GM11168 (cell line): Measurements from ENCODE around the gene RNF31.
"Not testable (repeated sequence)": the region's sequence is repeated elsewhere in the genome, so short reads cannot be mapped to it uniquely, and the experiment has no call there.

Experiments
- in situ Hi-C: fragments of 300-500 bp; cut with MboI; formaldehyde crosslinking; loops from one replicate; pipeline ENCODE4 v1.12.0; 2022; ENCODE audit warnings: low sequenced_read_pairs; ENCODE audit not compliant: unreplicated experiment

RNF31 gene

GRCh38 chr14:24195186-24196070 is 48.1 kb downstream of the RNF31 start, which contains the start of gene TM9SF1:
Gene TM9SF1 (minus strand): TSS chr14:24195441. CDS start chr14:24195019, 422 bp downstream.
- in situ Hi-C loops: no loop called here

DNA sequence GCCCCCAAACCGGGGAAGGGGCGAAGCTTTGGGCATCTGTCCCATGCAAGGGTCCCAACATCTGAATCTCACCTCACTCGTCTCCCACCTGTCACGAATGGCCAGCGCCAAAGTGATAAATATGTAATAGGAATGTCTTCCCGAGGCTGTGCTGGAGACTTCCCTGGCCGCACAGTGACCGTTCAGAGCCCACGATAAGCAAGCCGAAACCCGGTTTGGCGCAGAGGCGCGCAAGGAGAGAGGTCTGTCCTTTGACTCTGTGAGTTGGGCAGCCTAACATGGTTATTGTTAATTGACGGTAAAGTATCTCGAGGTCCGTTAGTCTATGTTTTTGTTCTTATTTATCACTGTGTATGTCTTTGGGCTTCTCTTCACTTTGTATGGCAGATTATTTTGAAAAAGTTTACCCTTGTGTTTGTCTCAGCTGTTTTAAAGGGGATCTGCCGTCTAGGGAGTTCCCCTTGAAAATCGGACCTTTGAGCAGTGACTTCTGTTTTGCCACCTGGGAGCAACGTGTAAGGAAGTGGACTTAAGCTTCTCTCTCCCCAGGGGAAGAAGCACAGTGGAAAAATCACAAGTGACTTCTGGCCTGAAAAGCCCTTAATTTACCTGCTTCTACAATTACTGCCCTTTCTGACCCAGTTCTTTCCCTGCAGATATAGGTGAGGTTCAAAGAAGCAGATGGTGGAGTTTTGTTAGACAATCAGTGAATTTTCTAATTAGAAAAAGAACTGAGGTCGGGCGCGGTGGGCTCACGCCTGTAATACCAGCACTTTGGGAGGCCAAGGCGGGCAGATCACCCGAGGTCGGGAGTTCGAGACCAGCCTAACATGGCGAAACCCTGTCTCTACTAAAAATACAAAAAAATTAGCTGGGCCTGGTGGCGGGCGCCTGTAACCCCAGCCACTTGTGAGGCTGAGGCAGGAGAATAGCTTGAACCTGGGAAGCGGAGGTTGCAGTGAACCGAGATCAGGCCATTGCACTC is 49.1 kb downstream of the RNF31 start:
- in situ Hi-C loops: no loop called here

DNA sequence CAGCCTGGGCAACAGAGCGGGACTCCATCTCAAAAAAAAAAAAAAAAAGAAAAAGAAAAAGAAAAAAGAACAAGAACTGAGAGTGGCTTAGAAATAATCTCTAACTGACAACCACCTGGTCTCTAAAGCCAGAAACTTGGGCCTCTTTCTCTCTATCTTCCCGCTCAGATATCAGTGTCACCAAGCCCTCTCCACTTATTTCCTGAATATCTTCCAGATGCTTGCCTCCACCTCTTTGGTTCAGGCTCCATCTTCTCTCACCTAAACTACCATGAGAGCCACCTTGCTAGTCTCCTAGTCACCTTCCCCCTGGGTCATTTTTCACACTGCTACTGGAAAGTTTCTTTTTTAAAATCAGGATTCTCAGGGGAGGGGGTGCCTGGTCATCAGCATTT is 49.8 kb downstream of the RNF31 start:
- in situ Hi-C loops: no loop called here

DNA sequence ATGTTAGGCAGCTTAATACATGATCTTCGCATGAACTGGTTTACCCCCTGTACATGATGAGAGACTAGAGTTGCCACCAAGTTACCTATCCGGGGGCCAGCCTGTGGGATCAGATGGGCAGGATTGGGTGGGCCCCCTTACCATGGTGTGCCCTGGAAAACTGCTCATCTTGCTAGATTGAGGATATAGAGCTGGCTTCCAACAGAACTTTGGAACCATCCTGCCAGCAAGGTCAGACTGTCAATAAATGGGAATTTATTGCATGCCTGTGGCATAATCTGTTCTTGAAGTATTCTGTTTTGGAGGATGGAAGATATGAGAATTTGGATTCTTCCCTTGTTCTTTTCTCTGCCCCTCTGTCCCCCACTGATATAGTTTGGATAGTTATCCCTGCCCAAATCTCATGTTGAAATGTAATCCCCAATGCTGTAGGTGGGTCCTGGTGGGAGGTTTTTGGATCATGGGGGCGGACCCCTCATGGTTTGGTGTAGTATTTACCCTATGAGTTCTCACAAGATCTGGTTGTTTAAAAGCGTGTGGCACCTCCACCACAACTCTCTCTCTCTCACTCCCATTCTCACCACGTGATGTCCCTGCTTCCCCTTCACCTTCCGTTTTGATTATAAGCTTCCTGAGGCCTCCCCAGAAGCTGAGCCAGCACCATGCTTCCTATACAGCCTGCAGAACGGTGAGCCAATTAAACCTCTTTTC is 51.7 kb downstream of the RNF31 start:
- in situ Hi-C loops: no loop called here

DNA sequence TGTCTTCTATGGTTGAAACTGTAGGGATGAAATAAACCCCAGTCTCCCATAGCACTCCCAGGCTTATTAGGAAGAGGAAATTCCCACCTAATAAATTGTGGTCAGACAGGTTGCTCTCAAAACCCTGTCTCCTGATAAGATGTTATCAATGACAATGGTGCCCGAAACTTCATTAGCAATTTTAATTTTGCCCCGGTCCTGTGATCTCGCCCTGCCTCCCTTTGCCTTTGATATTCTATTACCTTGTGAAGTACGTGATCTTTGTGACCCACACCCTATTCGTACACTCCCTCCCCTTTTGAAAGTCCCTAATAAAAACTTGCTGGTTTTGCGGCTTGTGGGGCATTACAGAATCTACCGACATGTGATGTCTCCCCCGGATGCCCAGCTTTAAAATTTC is 55.2 kb downstream of the RNF31 start:
- in situ Hi-C loops: not testable (repeated sequence)

DNA sequence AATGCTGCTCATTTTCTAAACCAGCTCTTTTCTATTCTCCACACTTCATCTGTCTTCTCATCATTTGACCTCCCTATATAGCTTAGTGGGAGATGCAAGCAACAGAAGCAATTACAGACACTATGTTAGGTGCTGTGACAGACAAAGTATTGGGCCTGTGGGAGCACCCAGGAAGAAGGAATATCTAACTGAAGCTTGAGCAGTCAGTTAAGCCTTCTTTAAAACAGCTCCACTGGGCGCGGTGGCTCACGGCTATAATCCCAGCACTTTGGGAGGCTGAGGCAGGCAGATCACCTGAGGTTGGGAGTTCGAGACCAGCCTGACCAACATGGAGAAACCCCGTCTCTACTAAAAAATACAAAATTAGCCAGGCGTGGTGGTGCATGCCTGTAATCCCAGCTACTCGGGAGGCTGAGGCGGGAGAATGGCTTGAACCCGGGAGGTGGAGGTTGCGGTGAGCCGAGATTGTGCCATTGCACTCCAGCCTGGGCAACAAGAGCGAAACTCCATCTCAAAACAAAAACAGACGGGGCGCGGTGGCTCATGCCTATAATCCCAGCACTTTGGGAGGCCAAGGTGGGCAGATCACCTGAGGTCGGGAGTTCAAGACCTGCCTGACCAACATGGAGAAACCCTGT is 56.1 kb downstream of the RNF31 start:
- in situ Hi-C loops: not testable (repeated sequence)

GRCh38 chr14:24204163-24205146 is 57.2 kb downstream of the RNF31 start:
- in situ Hi-C loops: no loop called here

- in situ Hi-C loops: no loop called here
Observed at GRCh38 chr14:24206260-24207103, 59.2 kb downstream of the RNF31 start.

DNA sequence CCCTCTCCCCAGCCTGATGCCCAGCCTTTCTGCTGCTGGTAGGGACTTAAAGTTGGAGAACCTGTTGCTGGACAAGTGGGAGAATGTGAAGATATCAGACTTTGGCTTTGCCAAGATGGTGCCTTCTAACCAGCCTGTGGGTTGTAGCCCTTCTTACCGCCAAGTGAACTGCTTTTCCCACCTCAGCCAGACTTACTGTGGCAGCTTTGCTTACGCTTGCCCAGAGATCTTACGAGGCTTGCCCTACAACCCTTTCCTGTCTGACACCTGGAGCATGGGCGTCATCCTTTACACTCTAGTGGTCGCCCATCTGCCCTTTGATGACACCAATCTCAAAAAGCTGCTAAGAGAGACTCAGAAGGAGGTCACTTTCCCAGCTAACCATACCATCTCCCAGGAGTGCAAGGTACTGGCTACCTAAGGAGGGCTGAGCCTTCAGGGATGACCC is 59.8 kb downstream of the RNF31 start:
- in situ Hi-C loops: no loop called here

GRCh38 chr14:24207625-24208024 is 60.3 kb downstream of the RNF31 start:
- in situ Hi-C loops: no loop called here
